ENCODE results near the gene INTS6. TPM values are rescaled to one million over a fixed set of nuclear protein-coding genes. Genes with fewer than 3 reads are reported as not detected.

The INTS6 gene
- total and polyA plus RNA-seq, 5 donors from 2014 or later = 19.3 to 62.0 (median 21.8) TPM

GRCh38 chr13:51437550-51438127, 15.2 kb downstream of the INTS6 start:
- DNase-seq = no peak
- no peak overlapping the region for H3K4me3 ChIP-seq (ENCODE audit: low read depth, low read length)
- no peaks in the 10 kb centered on the region for H3K9me3 ChIP-seq (ENCODE audit: control insufficient read depth in 2 of 2, low read length in 2 of 2)
- Mint-ChIP-seq H3K27ac (peak overlapping the region in 1 of 3 donors; percentile 71), H3K36me3 (no peaks in the 10 kb centered on the region), H3K4me3 (no peak overlapping the region), H3K4me1 (peaks cover 10 to 21% (median 13%) of the 10 kb centered on the region in 4 donors), H3K9me3 (no peaks in the 10 kb centered on the region), H3K27me3 (no peaks in the 10 kb centered on the region)
- H3K27ac ChIP-seq (ENCODE audit: insufficient read depth, low read length, poor library complexity, severe bottlenecking) = peak overlapping the region; percentile 5
- H3K36me3 ChIP-seq (ENCODE audit: control insufficient read depth, insufficient read depth, low read length) = peaks cover 4% of the 10 kb centered on the region
- no peaks in the 10 kb centered on the region for H3K27me3 ChIP-seq (ENCODE audit: control insufficient read depth, insufficient read depth, low read length)
- H3K4me1 ChIP-seq (ENCODE audit: control insufficient read depth, insufficient read depth, low read length, poor library complexity, severe bottlenecking) = no peaks in the 10 kb centered on the region
- no peak for ATAC-seq (ENCODE audit: low read depth in 2 of 2)

DNA sequence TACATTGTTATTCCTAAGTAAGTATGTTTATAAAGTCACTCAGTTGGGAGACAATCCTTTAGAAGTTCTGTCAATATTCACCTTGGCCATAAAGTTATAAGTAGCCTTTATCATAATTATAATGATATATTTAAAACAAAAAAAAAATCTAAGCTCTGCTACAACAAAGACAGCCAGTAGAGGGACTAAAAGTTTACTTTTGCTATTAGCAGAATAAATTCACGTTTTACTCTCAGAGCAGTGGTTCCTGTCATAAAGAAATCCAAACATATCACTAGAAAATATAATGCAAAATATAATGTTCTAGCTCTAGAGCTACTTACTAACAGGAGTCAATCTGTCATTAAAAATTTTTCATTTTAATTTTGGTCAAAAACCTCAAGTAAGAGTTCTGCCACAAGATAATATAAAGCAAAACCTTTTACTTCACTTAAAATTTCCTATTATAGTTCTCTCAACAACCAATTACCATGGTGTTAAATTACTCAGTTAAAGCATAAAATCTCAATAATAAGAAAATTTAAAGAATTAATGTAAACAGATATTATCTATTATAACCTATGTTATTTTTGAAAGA, 17.7 kb downstream of the INTS6 start:
- Histone ChIP-seq H3K4me1 (ENCODE audit: control insufficient read depth, insufficient read depth, low read length, poor library complexity, severe bottlenecking) (no peaks in the 10 kb centered on the region), H3K27ac (ENCODE audit: insufficient read depth, low read length, poor library complexity, severe bottlenecking) (peak overlapping the region; percentile 1), H3K9me3 (ENCODE audit: control insufficient read depth in 2 of 2, low read length in 2 of 2) (no peaks in the 10 kb centered on the region), H3K4me3 (ENCODE audit: low read depth, low read length) (no peak overlapping the region), H3K36me3 (ENCODE audit: control insufficient read depth, insufficient read depth, low read length) (peaks cover 4% of the 10 kb centered on the region), H3K27me3 (ENCODE audit: control insufficient read depth, insufficient read depth, low read length) (no peaks in the 10 kb centered on the region)
- no peak overlapping the region for H3K4me3 Mint-ChIP-seq
- no peaks in the 10 kb centered on the region for H3K9me3 Mint-ChIP-seq
- peaks cover 12 to 35% (median 20%) of the 10 kb centered on the region in 4 donors for H3K4me1 Mint-ChIP-seq
- no peaks in the 10 kb centered on the region for H3K27me3 Mint-ChIP-seq
- peak in 1 of 2 donors; percentile 66 for ATAC-seq (ENCODE audit: low read depth in 2 of 2)
- peak in 2 of 3 donors; percentile 45 to 50 for DNase-seq
- H3K36me3 Mint-ChIP-seq = peaks cover 4% of the 10 kb centered on the region
- H3K27ac Mint-ChIP-seq = no peak overlapping the region

GRCh38 chr13:51432576-51432975, 20.3 kb downstream of the INTS6 start:
- DNase-seq (no peak), ATAC-seq (ENCODE audit: low read depth in 2 of 2) (no peak)
- Mint-ChIP-seq H3K36me3 (peaks cover 19% of the 10 kb centered on the region), H3K27me3 (no peaks in the 10 kb centered on the region), H3K4me1 (peaks cover 22 to 39% (median 29%) of the 10 kb centered on the region in 4 donors), H3K9me3 (no peaks in the 10 kb centered on the region), H3K4me3 (no peak overlapping the region), H3K27ac (peak overlapping the region in 1 of 3 donors; percentile 26)
- H3K27ac ChIP-seq (ENCODE audit: insufficient read depth, low read length, poor library complexity, severe bottlenecking) = no peak overlapping the region
- no peaks in the 10 kb centered on the region for H3K27me3 ChIP-seq (ENCODE audit: control insufficient read depth, insufficient read depth, low read length)
- H3K4me3 ChIP-seq (ENCODE audit: low read depth, low read length) = no peak overlapping the region
- no peaks in the 10 kb centered on the region for H3K4me1 ChIP-seq (ENCODE audit: control insufficient read depth, insufficient read depth, low read length, poor library complexity, severe bottlenecking)
- no peaks in the 10 kb centered on the region for H3K9me3 ChIP-seq (ENCODE audit: control insufficient read depth in 2 of 2, low read length in 2 of 2)
- peaks cover 11% of the 10 kb centered on the region for H3K36me3 ChIP-seq (ENCODE audit: control insufficient read depth, insufficient read depth, low read length)

DNA sequence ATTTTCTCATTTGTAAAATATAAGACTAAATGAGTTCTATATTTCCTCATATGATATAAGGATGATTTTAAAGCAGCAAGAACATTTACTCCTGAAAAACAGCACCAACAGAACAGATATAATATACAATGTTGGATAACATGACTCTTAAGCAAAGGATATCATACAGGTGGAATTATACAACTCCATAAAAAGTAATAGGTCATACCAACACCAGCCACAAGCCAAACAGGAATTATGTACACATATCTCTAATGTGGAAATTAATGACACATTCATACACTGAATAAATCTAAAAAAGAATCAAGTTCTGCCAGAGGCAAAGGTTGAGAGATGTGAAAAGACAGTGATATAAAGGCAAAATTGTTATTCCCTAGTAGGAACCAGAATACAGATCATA, 25.9 kb downstream of the INTS6 start:
- Mint-ChIP-seq H3K9me3 (no peaks in the 10 kb centered on the region), H3K27me3 (no peaks in the 10 kb centered on the region), H3K27ac (peak overlapping the region in 1 of 3 donors; percentile 23), H3K36me3 (peaks cover 40% of the 10 kb centered on the region), H3K4me3 (peak overlapping the region in 2 of 4 donors; percentile 5 to 44), H3K4me1 (peaks cover 53 to 77% (median 68%) of the 10 kb centered on the region in 4 donors)
- ATAC-seq (ENCODE audit: low read depth in 2 of 2) (no peak), DNase-seq (no peak)
- peaks cover 35% of the 10 kb centered on the region for H3K4me1 ChIP-seq (ENCODE audit: control insufficient read depth, insufficient read depth, low read length, poor library complexity, severe bottlenecking)
- H3K36me3 ChIP-seq (ENCODE audit: control insufficient read depth, insufficient read depth, low read length) = peaks cover 8% of the 10 kb centered on the region
- peak overlapping the region; percentile 13 for H3K4me3 ChIP-seq (ENCODE audit: low read depth, low read length)
- H3K27ac ChIP-seq (ENCODE audit: insufficient read depth, low read length, poor library complexity, severe bottlenecking) = no peak overlapping the region
- H3K9me3 ChIP-seq (ENCODE audit: control insufficient read depth in 2 of 2, low read length in 2 of 2) = no peaks in the 10 kb centered on the region
- no peaks in the 10 kb centered on the region for H3K27me3 ChIP-seq (ENCODE audit: control insufficient read depth, insufficient read depth, low read length)

DNA sequence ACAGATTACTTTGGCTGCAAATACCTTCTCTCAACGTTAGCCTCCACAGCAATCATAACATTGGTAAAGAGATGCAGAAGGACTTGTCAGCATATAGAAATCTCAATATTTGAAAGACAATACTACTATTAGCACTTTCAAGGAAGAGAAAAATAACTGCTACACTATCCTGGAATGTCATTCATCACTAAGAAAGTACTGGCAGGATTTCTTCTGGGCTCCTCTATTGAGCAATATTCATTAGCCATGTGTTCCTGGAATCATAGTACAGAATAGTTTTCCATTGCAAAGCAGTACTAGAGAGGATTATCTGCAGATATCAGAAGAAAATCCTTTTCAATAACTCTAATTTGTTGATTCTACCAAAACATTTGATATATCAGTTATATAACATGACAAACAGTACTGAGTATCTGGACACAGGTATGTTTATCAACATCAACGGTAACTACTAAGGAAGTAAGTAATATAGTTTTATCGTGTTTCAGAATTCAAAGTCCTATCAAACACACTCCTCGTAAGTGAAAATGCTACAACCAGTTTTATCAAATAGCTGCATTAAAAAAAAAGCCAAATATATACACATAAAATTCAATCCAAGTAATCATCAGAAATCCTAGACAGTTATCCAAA, 27.3 kb downstream of the INTS6 start:
- Mint-ChIP-seq H3K36me3 (peaks cover 45% of the 10 kb centered on the region), H3K27me3 (no peaks in the 10 kb centered on the region), H3K9me3 (no peaks in the 10 kb centered on the region), H3K4me3 (peak overlapping the region in 1 of 4 donors; percentile 10), H3K27ac (no peak overlapping the region), H3K4me1 (peaks cover 66 to 83% (median 75%) of the 10 kb centered on the region in 4 donors)
- no peak for DNase-seq
- Histone ChIP-seq H3K4me3 (ENCODE audit: low read depth, low read length) (no peak overlapping the region), H3K4me1 (ENCODE audit: control insufficient read depth, insufficient read depth, low read length, poor library complexity, severe bottlenecking) (peaks cover 49% of the 10 kb centered on the region), H3K36me3 (ENCODE audit: control insufficient read depth, insufficient read depth, low read length) (peaks cover 10% of the 10 kb centered on the region), H3K27ac (ENCODE audit: insufficient read depth, low read length, poor library complexity, severe bottlenecking) (no peak overlapping the region), H3K9me3 (ENCODE audit: control insufficient read depth in 2 of 2, low read length in 2 of 2) (no peaks in the 10 kb centered on the region), H3K27me3 (ENCODE audit: control insufficient read depth, insufficient read depth, low read length) (no peaks in the 10 kb centered on the region)
- ATAC-seq (ENCODE audit: low read depth in 2 of 2) = no peak

DNA sequence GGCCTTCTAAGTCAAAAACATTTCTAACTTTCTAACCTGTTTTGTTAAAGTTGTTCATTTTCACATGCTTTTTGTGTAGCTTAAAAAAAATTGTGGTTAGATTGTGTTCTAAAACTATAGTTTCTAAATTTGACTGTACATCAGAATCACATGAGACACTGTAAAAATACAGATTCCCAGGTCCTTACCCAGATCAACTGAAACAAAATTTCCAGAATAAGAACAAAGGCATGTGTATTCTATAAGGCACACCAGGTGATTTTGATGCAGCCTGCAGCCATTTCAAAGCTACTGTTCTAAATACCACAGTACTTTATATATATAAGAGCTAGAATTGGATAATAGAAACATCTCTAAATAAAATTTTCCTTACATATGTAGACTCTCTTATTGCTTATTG, 29.1 kb downstream of the INTS6 start:
- H3K36me3 ChIP-seq (ENCODE audit: control insufficient read depth, insufficient read depth, low read length) = peaks cover 11% of the 10 kb centered on the region
- no peak overlapping the region for H3K4me3 Mint-ChIP-seq
- H3K4me3 ChIP-seq (ENCODE audit: low read depth, low read length) = no peak overlapping the region
- peaks cover 61% of the 10 kb centered on the region for H3K4me1 ChIP-seq (ENCODE audit: control insufficient read depth, insufficient read depth, low read length, poor library complexity, severe bottlenecking)
- H3K27me3 Mint-ChIP-seq = no peaks in the 10 kb centered on the region
- H3K9me3 ChIP-seq (ENCODE audit: control insufficient read depth in 2 of 2, low read length in 2 of 2) = no peaks in the 10 kb centered on the region
- no peak overlapping the region for H3K27ac ChIP-seq (ENCODE audit: insufficient read depth, low read length, poor library complexity, severe bottlenecking)
- DNase-seq (no peak), ATAC-seq (ENCODE audit: low read depth in 2 of 2) (no peak)
- H3K36me3 Mint-ChIP-seq = peaks cover 39% of the 10 kb centered on the region
- no peak overlapping the region for H3K27ac Mint-ChIP-seq
- H3K9me3 Mint-ChIP-seq = peaks cover 0 to 3% (median 0%) of the 10 kb centered on the region in 7 donors
- peaks cover 66 to 82% (median 77%) of the 10 kb centered on the region in 4 donors for H3K4me1 Mint-ChIP-seq
- no peaks in the 10 kb centered on the region for H3K27me3 ChIP-seq (ENCODE audit: control insufficient read depth, insufficient read depth, low read length)

DNA sequence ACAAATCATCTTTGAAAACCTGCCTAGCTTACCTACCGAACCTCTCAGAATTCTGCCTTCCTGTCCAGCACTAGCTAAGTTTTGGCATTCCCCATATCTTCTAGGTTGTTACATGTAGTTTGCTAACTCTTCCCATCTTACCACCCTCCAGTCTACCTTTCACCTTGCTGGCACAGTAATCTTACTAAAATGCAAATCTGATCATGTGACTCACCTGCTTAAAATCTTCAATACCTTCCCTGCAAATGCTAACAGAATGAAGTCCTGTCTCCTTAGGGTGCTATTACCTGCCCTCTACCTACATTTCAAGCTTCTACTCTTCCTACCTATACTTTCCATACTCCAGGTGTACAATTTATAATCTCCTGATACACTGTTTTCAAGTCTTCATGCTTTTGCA, 30.4 kb downstream of the INTS6 start:
- ATAC-seq (ENCODE audit: low read depth in 2 of 2) (no peak), DNase-seq (no peak)
- H3K9me3 Mint-ChIP-seq = peaks cover 0 to 5% (median 0%) of the 10 kb centered on the region in 7 donors
- H3K4me3 ChIP-seq (ENCODE audit: low read depth, low read length) = no peak overlapping the region
- no peaks in the 10 kb centered on the region for H3K27me3 ChIP-seq (ENCODE audit: control insufficient read depth, insufficient read depth, low read length)
- H3K4me1 Mint-ChIP-seq = peaks cover 62 to 76% (median 73%) of the 10 kb centered on the region in 4 donors
- no peak overlapping the region for H3K27ac ChIP-seq (ENCODE audit: insufficient read depth, low read length, poor library complexity, severe bottlenecking)
- peaks cover 61% of the 10 kb centered on the region for H3K4me1 ChIP-seq (ENCODE audit: control insufficient read depth, insufficient read depth, low read length, poor library complexity, severe bottlenecking)
- peaks cover 38% of the 10 kb centered on the region for H3K36me3 Mint-ChIP-seq
- no peaks in the 10 kb centered on the region for H3K27me3 Mint-ChIP-seq
- H3K4me3 Mint-ChIP-seq = peak overlapping the region in 3 of 4 donors; percentile 20 to 58 (median 33)
- H3K36me3 ChIP-seq (ENCODE audit: control insufficient read depth, insufficient read depth, low read length) = peaks cover 17% of the 10 kb centered on the region
- H3K9me3 ChIP-seq (ENCODE audit: control insufficient read depth in 2 of 2, low read length in 2 of 2) = no peaks in the 10 kb centered on the region
- H3K27ac Mint-ChIP-seq = peak overlapping the region in 2 of 3 donors; percentile 0 to 59

Measured in CD4-positive, CD25-positive, alpha-beta regulatory T cell (primary cell).